CD4-positive, alpha-beta T cell (primary cell): ENCODE measurements around the gene VWA8. TPM values are rescaled to one million over a fixed set of nuclear protein-coding genes. Genes with fewer than 3 reads are reported as not detected.

ENCODE experiments used
- ATAC-seq: fragments of 200-7000 bp; cut with Tn5 transposase; one replicate; pipeline ENCODE4 v1.10.0; 2022; ENCODE audit warnings: mild to moderate bottlenecking; ENCODE audit not compliant: poor library complexity
- CTCF ChIA-PET: fragments of 350-600 bp; sonication (Branson Sonifier 250); formaldehyde crosslinking; loops from one replicate; lab custom pipeline; 2021; ENCODE audit warnings: antibody characterized with exemption, inconsistent platforms; lab: Charles Lee
- POLR2A ChIA-PET: fragments of 350-600 bp; sonication (Branson Sonifier 250); formaldehyde crosslinking; loops from one replicate; lab custom pipeline; 2021; ENCODE audit warnings: antibody characterized with exemption, inconsistent platforms; lab: Charles Lee
- DNase-seq, 14 experiments: peaks; one replicate each; pipeline ENCODE4 v3.0.0-alpha.2; 2013 to 2020; ENCODE audit warnings: mixed read lengths in 2 of 14
- H3K27ac ChIP-seq, 2 donors: one replicate each; pipeline versions ENCODE4 v1.5.1 to v1.7.0; 2013; ENCODE audit warnings: low read length in 2 of 2, low read depth in 1 of 2, mild to moderate bottlenecking in 1 of 2
- H3K27me3 ChIP-seq, 2 experiments: 1 replicate in 1 of 2; 2 replicates in 1 of 2; pipeline versions ENCODE4 v1.6.1 to v1.7.0; 2013; ENCODE audit warnings: low read length in 2 of 2, control low read depth in 1 of 2, mild to moderate bottlenecking in 1 of 2, moderate library complexity in 1 of 2; ENCODE audit not compliant: insufficient read depth in 2 of 2, control insufficient read depth in 1 of 2
- H3K36me3 ChIP-seq: one replicate; pipeline ENCODE4 v1.6.1; 2013; ENCODE audit warnings: low read length, control low read depth; ENCODE audit not compliant: insufficient read depth
- H3K4me1 ChIP-seq: one replicate; pipeline ENCODE4 v1.6.1; 2013; ENCODE audit warnings: low read length, control low read depth; ENCODE audit not compliant: insufficient read depth
- H3K4me3 ChIP-seq: one replicate; pipeline ENCODE4 v1.5.1; 2013; ENCODE audit warnings: mild to moderate bottlenecking, low read length, moderate library complexity
- H3K9me3 ChIP-seq, 2 experiments: 1 replicate in 1 of 2; 2 replicates in 1 of 2; pipeline versions ENCODE4 v1.6.1 to v1.7.0; 2013; ENCODE audit warnings: low read length in 2 of 2, mild to moderate bottlenecking in 2 of 2, control low read depth in 1 of 2, moderate library complexity in 1 of 2; ENCODE audit not compliant: control insufficient read depth in 1 of 2, insufficient read depth in 1 of 2
- H3K27ac Mint-ChIP-seq: one replicate; pipeline ENCODE4 v1.8.0; 2020; ENCODE audit warnings: mixed read lengths
- H3K27me3 Mint-ChIP-seq: one replicate; pipeline ENCODE4 v1.8.0; 2021; ENCODE audit warnings: mixed read lengths
- H3K36me3 Mint-ChIP-seq: one replicate; pipeline ENCODE4 v1.8.0; 2021; ENCODE audit warnings: low read depth, mixed read lengths
- H3K4me1 Mint-ChIP-seq: one replicate; pipeline ENCODE4 v1.8.0; 2021; ENCODE audit warnings: low read depth, mixed read lengths
- H3K4me3 Mint-ChIP-seq: one replicate; pipeline ENCODE4 v1.8.0; 2020; ENCODE audit warnings: mild to moderate bottlenecking, mixed read lengths
- H3K9me3 Mint-ChIP-seq: one replicate; pipeline ENCODE4 v1.8.0; 2020; ENCODE audit warnings: mixed read lengths
- CTCF ChIP-seq: fragments of 200-600 bp; IDR thresholded peaks from one replicate; pipeline ENCODE4 v1.8.0; 2022; ENCODE audit warnings: antibody characterized with exemption, mild to moderate bottlenecking
- intact Hi-C, 2 experiments: fragments of 100-400 bp; cut with DNase I in 1 of 2; cut with micrococcal nuclease in 1 of 2; formaldehyde crosslinking; loops; one replicate each; pipeline versions ENCODE4 v1.15.1 to v1.9.0; 2023 to 2025; cut with DNase I, micrococcal nuclease
- total RNA-seq, 174 experiments: library from RNA in 2 of 174; stranded (reverse) in 2 of 174; gene quantifications; one replicate each; pipeline ENCODE4 v1.2.3 and lab custom pipeline; 2021 to 2026

Gene VWA8
- total RNA-seq, 2 experiments from 2014 or later = 18.7 to 19.0 TPM

GRCh38 chr13:41709511-41709910, 251.4 kb downstream of the VWA8 start:
- intact Hi-C loops = no loop called here
- ChIA-PET POLR2A (no interaction called here), CTCF (no interaction called here)
- no peak overlapping the region for H3K27ac Mint-ChIP-seq
- H3K4me1 Mint-ChIP-seq = no peaks in the 10 kb centered on the region
- H3K4me1 ChIP-seq = no peaks in the 10 kb centered on the region
- H3K27me3 Mint-ChIP-seq = no peaks in the 10 kb centered on the region
- peaks cover 2% of the 10 kb centered on the region for H3K36me3 ChIP-seq
- H3K9me3 ChIP-seq = no peaks in the 10 kb centered on the region
- H3K36me3 Mint-ChIP-seq = peaks cover 26% of the 10 kb centered on the region
- ATAC-seq (no peak), DNase-seq (no peak)
- no peaks in the 10 kb centered on the region for H3K27me3 ChIP-seq
- no peak for TF ChIP-seq CTCF
- H3K27ac ChIP-seq = no peak overlapping the region
- no peak overlapping the region for H3K4me3 Mint-ChIP-seq
- H3K4me3 ChIP-seq = no peak overlapping the region
- no peaks in the 10 kb centered on the region for H3K9me3 Mint-ChIP-seq

- no peak for DNase-seq
- no peak overlapping the region for H3K27ac ChIP-seq
- H3K9me3 ChIP-seq = no peaks in the 10 kb centered on the region
- no peaks in the 10 kb centered on the region for H3K27me3 ChIP-seq
- intact Hi-C loops = no loop called here
- H3K27me3 Mint-ChIP-seq = no peaks in the 10 kb centered on the region
- no peaks in the 10 kb centered on the region for H3K4me1 ChIP-seq
- no peak overlapping the region for H3K27ac Mint-ChIP-seq
- ATAC-seq = no peak
- H3K36me3 ChIP-seq = peaks cover 2% of the 10 kb centered on the region
- ChIA-PET POLR2A (no interaction called here), CTCF (no interaction called here)
- H3K36me3 Mint-ChIP-seq = peaks cover 20% of the 10 kb centered on the region
- TF ChIP-seq CTCF = no peak
- H3K9me3 Mint-ChIP-seq = no peaks in the 10 kb centered on the region
- no peak overlapping the region for H3K4me3 Mint-ChIP-seq
- H3K4me1 Mint-ChIP-seq = no peaks in the 10 kb centered on the region
- no peak overlapping the region for H3K4me3 ChIP-seq
Observed at GRCh38 chr13:41708713-41709112, 252.2 kb downstream of the VWA8 start.

GRCh38 chr13:41707194-41707821, 253.6 kb downstream of the VWA8 start:
- Histone ChIP-seq H3K36me3 (peaks cover 2% of the 10 kb centered on the region), H3K9me3 (no peaks in the 10 kb centered on the region), H3K27me3 (no peaks in the 10 kb centered on the region), H3K4me3 (no peak overlapping the region), H3K27ac (no peak overlapping the region), H3K4me1 (no peaks in the 10 kb centered on the region)
- intact Hi-C loops = no loop called here
- no peaks in the 10 kb centered on the region for H3K27me3 Mint-ChIP-seq
- ChIA-PET POLR2A (no interaction called here), CTCF (no interaction called here)
- H3K27ac Mint-ChIP-seq = no peak overlapping the region
- TF ChIP-seq CTCF = no peak
- no peak for ATAC-seq
- H3K4me1 Mint-ChIP-seq = no peaks in the 10 kb centered on the region
- no peak for DNase-seq
- no peak overlapping the region for H3K4me3 Mint-ChIP-seq
- peaks cover 20% of the 10 kb centered on the region for H3K36me3 Mint-ChIP-seq
- no peaks in the 10 kb centered on the region for H3K9me3 Mint-ChIP-seq
